Astrocyte of the spinal cord (primary cell): Measurements from ENCODE around the gene ZNF672.

Experiments used
- DNase-seq: peaks from one replicate; pipeline ENCODE4 v3.0.0; 2011; ENCODE audit warnings: low read depth, low spot score
- H3K4me3 ChIP-seq: 2 replicates; pipeline ENCODE4 v1.5.1; 2011; ENCODE audit warnings: low read depth, mild to moderate bottlenecking, low read length, moderate library complexity
- CTCF ChIP-seq: IDR thresholded peaks from 2 replicates; pipeline ENCODE4 v1.5.1; 2012; ENCODE audit warnings: low read depth, mild to moderate bottlenecking, low read length, inconsistent platforms
- in situ Hi-C: cut with HindIII; loops from 2 replicates; pipeline ENCODE4 v1.10.0; 2017; ENCODE audit warnings: low sequenced_read_pairs

ZNF672 gene

DNA sequence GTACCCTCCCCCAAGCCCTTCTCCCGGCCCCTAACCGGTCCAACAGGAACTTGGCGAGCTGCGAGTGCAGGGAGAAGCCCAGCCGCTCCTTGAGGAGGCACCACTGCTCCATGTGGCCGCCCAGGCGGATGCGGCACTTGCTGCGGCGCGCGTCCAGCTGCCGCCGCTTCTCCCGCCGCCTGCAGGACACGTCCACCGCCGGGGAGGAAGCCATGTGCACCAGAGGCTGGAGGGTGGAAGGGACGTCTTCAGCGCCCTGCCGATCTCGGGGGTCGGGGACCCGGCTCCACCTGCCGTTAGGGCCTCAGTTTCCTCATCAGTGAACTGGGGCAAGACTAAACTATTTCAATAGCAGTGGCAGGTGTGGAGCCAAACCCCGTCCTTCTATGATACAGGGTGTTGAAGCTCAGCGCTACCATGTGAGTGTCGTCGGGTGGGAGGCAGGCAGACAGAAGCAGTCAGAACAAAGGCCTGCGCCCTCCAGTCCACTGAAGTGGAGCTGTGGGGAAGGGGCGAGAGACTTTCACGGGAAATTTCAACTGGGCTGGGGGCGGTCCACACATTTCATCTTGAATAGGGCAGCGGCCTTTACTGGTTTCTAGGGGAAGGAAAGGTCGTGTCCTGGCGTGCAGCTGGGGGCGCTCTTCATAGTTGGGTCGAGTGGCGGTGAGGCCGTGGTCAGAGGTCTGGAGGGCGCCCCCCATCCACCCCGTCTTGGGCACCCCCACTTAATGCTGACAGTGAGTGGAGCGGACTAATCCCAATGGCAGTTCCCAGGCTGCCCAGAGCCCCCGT lies 20.3 kb downstream of the ZNF672 start:
- TF ChIP-seq CTCF: peak; percentile 27
- in situ Hi-C loops: no loop called here
- peak; percentile 64 for DNase-seq
- peak overlapping the region; percentile 73 for H3K4me3 ChIP-seq

DNA sequence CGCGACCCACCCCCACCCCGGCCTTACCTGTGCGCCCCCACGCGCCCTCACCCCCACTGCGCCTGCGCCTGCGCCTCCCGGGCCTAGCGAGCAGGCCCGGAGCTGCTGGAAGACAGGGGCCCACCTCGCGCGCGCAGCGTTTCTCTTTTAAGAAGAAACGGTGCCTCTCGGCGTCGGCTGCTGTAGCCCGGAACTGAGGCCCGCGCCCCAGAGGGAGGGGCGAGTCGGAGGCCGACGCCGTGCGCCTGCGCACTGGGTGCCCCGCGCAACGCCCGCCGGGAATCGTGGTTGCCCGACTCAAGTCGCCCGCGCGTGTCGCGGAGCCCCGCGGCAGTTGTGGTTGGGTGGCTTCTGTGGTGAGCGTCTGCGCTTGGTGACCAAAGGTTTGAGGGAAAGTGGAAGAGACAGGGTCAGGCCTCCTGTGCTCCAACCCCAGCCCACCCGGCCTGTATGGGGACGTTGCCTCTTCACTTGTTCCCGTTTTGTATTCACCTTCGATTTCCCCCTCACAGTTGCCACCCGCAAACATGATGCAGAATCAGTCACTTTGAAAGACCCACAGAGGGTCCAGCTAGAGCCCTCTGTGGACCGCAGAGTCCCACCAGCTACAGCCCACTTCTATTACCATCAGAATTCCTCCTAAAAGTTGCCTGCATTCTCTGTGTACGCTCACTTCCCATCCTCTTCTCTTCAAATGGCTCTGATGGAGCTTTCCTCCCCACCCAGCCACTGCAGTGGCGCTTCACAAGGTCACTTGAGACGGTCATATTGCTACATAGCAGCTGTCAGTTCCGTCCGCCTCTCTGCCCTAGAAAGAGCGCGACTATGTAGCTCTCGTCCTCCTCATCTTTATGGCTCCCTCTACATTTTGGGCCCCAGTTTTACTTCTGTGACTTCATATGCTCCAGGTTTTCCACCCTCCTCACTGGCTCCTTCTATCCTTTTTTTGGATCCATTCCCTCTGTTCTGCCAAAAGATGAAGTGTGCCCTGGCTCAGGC lies 21.2 kb downstream of the ZNF672 start, which contains the start of gene ZNF692:
Gene ZNF692 (minus strand): TSS at position 195 of the 999 bp plus-strand sequence. CDS start 776 bp downstream, outside the sequence.
- peak; percentile 98 for DNase-seq
- no peak for TF ChIP-seq CTCF
- in situ Hi-C loops: no loop called here
- peak within 1 kb of the TSS; percentile 73 for H3K4me3 ChIP-seq

GRCh38 chr1:248860007-248860406 lies 22.0 kb downstream of the ZNF672 start:
- TF ChIP-seq CTCF: no peak
- DNase-seq: no peak
- H3K4me3 ChIP-seq: no peak overlapping the region
- in situ Hi-C loops: no loop called here

GRCh38 chr1:248861616-248862015 lies 23.6 kb downstream of the ZNF672 start:
- no peak overlapping the region for H3K4me3 ChIP-seq
- no peak for DNase-seq
- no peak for TF ChIP-seq CTCF
- in situ Hi-C loops: no loop called here

- DNase-seq: no peak
These were observed 24.6 kb downstream of the ZNF672 start for GRCh38 chr1:248862695-248862997.

More at GRCh38 chr1:248862695-248862997, 24.6 kb downstream of the ZNF672 start:
- TF ChIP-seq CTCF: no peak
- peak overlapping the region; percentile 54 for H3K4me3 ChIP-seq
- in situ Hi-C loops: no loop called here
